H54 (cell line): Measurements from ENCODE around the gene CPB2.

Experiments
- DNase-seq: peaks from one replicate; pipeline ENCODE4 v3.0.0; 2011; ENCODE audit warnings: low spot score, mixed read lengths; ENCODE audit not compliant: insufficient read length
- FAIRE-seq: peaks from 3 replicates; lab custom pipeline; 2011; peaks lifted over from hg19 to GRCh38; lab: Jason Lieb, UNC
- POLR2A ChIP-seq: IDR thresholded peaks from 2 replicates; pipeline ENCODE4 v1.6.1; 2011; ENCODE audit warnings: low read depth, mild to moderate bottlenecking, low read length

The CPB2 gene

GRCh38 chr13:46058268-46058667 is 46.6 kb downstream of the CPB2 start:
- DNase-seq (no peak), FAIRE-seq (no peak)
- TF ChIP-seq POLR2A = no peak

GRCh38 chr13:46057256-46058015 is 47.4 kb downstream of the CPB2 start:
- no peak for TF ChIP-seq POLR2A
- FAIRE-seq = no peak
- DNase-seq = no peak

GRCh38 chr13:46053162-46054012 is 51.4 kb downstream of the CPB2 start:
- FAIRE-seq = no peak
- no peak for TF ChIP-seq POLR2A
- no peak for DNase-seq

GRCh38 chr13:46052319-46053161 is 52.3 kb downstream of the CPB2 start, which contains the start of gene ZC3H13:
Gene ZC3H13, minus strand, starts transcription at chr13:46052746. Its CDS starts 7,239 bp downstream, at chr13:46045507.
- peak; percentile 56 for TF ChIP-seq POLR2A
- DNase-seq = peak; percentile 61
- peak; percentile 97 for FAIRE-seq

GRCh38 chr13:46051968-46052318 is 52.9 kb downstream of the CPB2 start:
- FAIRE-seq (no peak), DNase-seq (no peak)
- TF ChIP-seq POLR2A = no peak

- DNase-seq = no peak
- FAIRE-seq = no peak
- TF ChIP-seq POLR2A = no peak
Measured at GRCh38 chr13:46050771-46051170, 54.1 kb downstream of the CPB2 start.

GRCh38 chr13:46045424-46045823 is 59.4 kb downstream of the CPB2 start:
- DNase-seq (no peak), FAIRE-seq (no peak)
- TF ChIP-seq POLR2A = no peak

GRCh38 chr13:46043647-46044046 is 61.2 kb downstream of the CPB2 start:
- no peak for TF ChIP-seq POLR2A
- DNase-seq (no peak), FAIRE-seq (no peak)

GRCh38 chr13:46041419-46041839 is 63.4 kb downstream of the CPB2 start:
- no peak for TF ChIP-seq POLR2A
- FAIRE-seq (no peak), DNase-seq (no peak)

GRCh38 chr13:46040763-46041162 is 64.1 kb downstream of the CPB2 start:
- FAIRE-seq = no peak
- TF ChIP-seq POLR2A = no peak
- no peak for DNase-seq

GRCh38 chr13:46039411-46040182 is 65.2 kb downstream of the CPB2 start:
- DNase-seq (no peak), FAIRE-seq (no peak)
- TF ChIP-seq POLR2A = no peak

GRCh38 chr13:46038296-46038695 is 66.5 kb downstream of the CPB2 start:
- DNase-seq = no peak
- no peak for TF ChIP-seq POLR2A
- no peak for FAIRE-seq

GRCh38 chr13:46035066-46035465 is 69.8 kb downstream of the CPB2 start:
- TF ChIP-seq POLR2A = no peak
- no peak for FAIRE-seq
- DNase-seq = no peak
